MM.1S (cell line): ENCODE results near the gene MDK.

Experiments used
- DNase-seq: peaks from one replicate; pipeline ENCODE4 v3.0.0-alpha.2; 2015
- H2AFZ ChIP-seq: fragments of 300-600 bp; sonication (generic); 2 replicates; pipeline ENCODE4 v1.6.0; 2016; ENCODE audit warnings: antibody characterized with exemption, low read length
- H3F3A ChIP-seq: fragments of 300-600 bp; sonication (generic); 2 replicates; pipeline ENCODE4 v1.6.1; 2016; ENCODE audit warnings: mild to moderate bottlenecking, antibody characterized with exemption, low read length, moderate library complexity, mixed read lengths; ENCODE audit not compliant: insufficient read depth
- H3K27ac ChIP-seq: fragments of 300-600 bp; sonication (generic); 2 replicates; pipeline ENCODE4 v1.5.1; 2016; ENCODE audit warnings: mild to moderate bottlenecking, low read length
- H3K27me3 ChIP-seq: fragments of 300-600 bp; sonication (generic); replicated peaks from 2 replicates; pipeline ENCODE4 v1.6.0; 2016; ENCODE audit warnings: low read length; ENCODE audit not compliant: insufficient read depth
- H3K36me3 ChIP-seq: fragments of 300-600 bp; sonication (generic); replicated peaks from 2 replicates; pipeline ENCODE4 v1.6.1; 2016; ENCODE audit warnings: mild to moderate bottlenecking, low read length, mixed read lengths; ENCODE audit not compliant: insufficient read depth
- H3K4me1 ChIP-seq: fragments of 300-600 bp; sonication (generic); 2 replicates; pipeline ENCODE4 v1.6.1; 2016; ENCODE audit warnings: low read length, mixed read lengths
- H3K4me2 ChIP-seq: fragments of 300-600 bp; sonication (generic); 2 replicates; pipeline ENCODE4 v1.6.0; 2016; ENCODE audit warnings: low read depth, low read length
- H3K4me3 ChIP-seq: fragments of 300-600 bp; sonication (generic); 2 replicates; pipeline ENCODE4 v1.5.1; 2016; ENCODE audit warnings: low read length, mixed read lengths
- H3K79me2 ChIP-seq: fragments of 300-600 bp; sonication (generic); 2 replicates; pipeline ENCODE4 v1.6.1; 2016; ENCODE audit warnings: mixed run types, low read length, mixed read lengths
- H3K9ac ChIP-seq: fragments of 300-600 bp; sonication (generic); 2 replicates; pipeline ENCODE4 v1.6.1; 2016; ENCODE audit warnings: low read length, mixed read lengths
- H3K9me2 ChIP-seq: fragments of 300-600 bp; sonication (generic); replicated peaks from 2 replicates; pipeline ENCODE4 v1.6.1; 2016; ENCODE audit warnings: mild to moderate bottlenecking, low read length, mixed read lengths; ENCODE audit not compliant: insufficient read depth
- H3K9me3 ChIP-seq: fragments of 300-600 bp; sonication (generic); replicated peaks from 2 replicates; pipeline ENCODE4 v1.6.1; 2016; ENCODE audit warnings: mild to moderate bottlenecking, low read length, mixed read lengths; ENCODE audit not compliant: insufficient read depth
- H4K20me1 ChIP-seq: fragments of 300-600 bp; sonication (generic); 2 replicates; pipeline ENCODE4 v1.6.1; 2016; ENCODE audit warnings: mild to moderate bottlenecking, low read length, moderate library complexity, mixed read lengths; ENCODE audit not compliant: insufficient read depth
- CTCF ChIP-seq: fragments of 300-600 bp; sonication (generic); IDR thresholded peaks from 2 replicates; pipeline ENCODE4 v1.5.1; 2016; ENCODE audit warnings: antibody characterized with exemption, low read length, mixed read lengths
- EZH2 ChIP-seq: fragments of 300-600 bp; sonication (generic); optimal IDR thresholded peaks from 2 replicates; pipeline ENCODE3; 2017; ENCODE audit warnings: low read depth, mild to moderate bottlenecking, antibody characterized with exemption, low read length, mixed read lengths
- EZH2phosphoT487 ChIP-seq: fragments of 300-600 bp; sonication (generic); IDR thresholded peaks from 2 replicates; pipeline ENCODE4 v1.6.1; 2018; ENCODE audit warnings: antibody characterized with exemption, low read length

MDK gene

GRCh38 chr11:46375392-46376101 lies 5.9 kb upstream of the MDK start:
- no peaks in the 10 kb centered on the region for H3K9me3 ChIP-seq
- no peak overlapping the region for H3K27ac ChIP-seq
- no peaks in the 10 kb centered on the region for H3K27me3 ChIP-seq
- H3K9ac ChIP-seq: no peak overlapping the region
- no peak overlapping the region for H3K4me3 ChIP-seq
- no peak for TF ChIP-seq CTCF
- TF ChIP-seq EZH2phosphoT487: no peak
- TF ChIP-seq EZH2: no peak
- H4K20me1 ChIP-seq: no peaks in the 10 kb centered on the region
- H3K4me2 ChIP-seq: no peak overlapping the region
- no peaks in the 10 kb centered on the region for H3F3A ChIP-seq
- H3K9me2 ChIP-seq: no peaks in the 10 kb centered on the region
- no peak overlapping the region for H2AFZ ChIP-seq
- H3K4me1 ChIP-seq: no peaks in the 10 kb centered on the region
- no peaks in the 10 kb centered on the region for H3K36me3 ChIP-seq
- no peaks in the 10 kb centered on the region for H3K79me2 ChIP-seq
- no peak for DNase-seq

- no peaks in the 10 kb centered on the region for H3K9me3 ChIP-seq
- H3K27me3 ChIP-seq: peaks cover 4% of the 10 kb centered on the region; the same call in 1 of the 2 replicates
- H3K36me3 ChIP-seq: no peaks in the 10 kb centered on the region
- no peak for DNase-seq
- H3K4me2 ChIP-seq: no peak overlapping the region
- H2AFZ ChIP-seq: no peak overlapping the region
- H3K79me2 ChIP-seq: no peaks in the 10 kb centered on the region
- H3K27ac ChIP-seq: no peak overlapping the region
- H4K20me1 ChIP-seq: no peaks in the 10 kb centered on the region
- TF ChIP-seq CTCF: no peak
- no peak for TF ChIP-seq EZH2
- TF ChIP-seq EZH2phosphoT487: no peak
- no peak overlapping the region for H3K4me3 ChIP-seq
- H3K9me2 ChIP-seq: no peaks in the 10 kb centered on the region
- H3F3A ChIP-seq: no peaks in the 10 kb centered on the region
- no peaks in the 10 kb centered on the region for H3K4me1 ChIP-seq
- no peak overlapping the region for H3K9ac ChIP-seq
These were observed 5.0 kb upstream of the MDK start for GRCh38 chr11:46376258-46377050.

GRCh38 chr11:46377290-46377689 lies 4.2 kb upstream of the MDK start:
- H3K27ac ChIP-seq: no peak overlapping the region
- H2AFZ ChIP-seq: no peak overlapping the region
- TF ChIP-seq EZH2 (no peak), EZH2phosphoT487 (no peak), CTCF (no peak)
- H3K4me2 ChIP-seq: no peak overlapping the region
- H3K9ac ChIP-seq: no peak overlapping the region
- H3K27me3 ChIP-seq: peaks cover 10% of the 10 kb centered on the region
- H3K9me3 ChIP-seq: no peaks in the 10 kb centered on the region
- H3K4me3 ChIP-seq: no peak overlapping the region
- no peaks in the 10 kb centered on the region for H3K9me2 ChIP-seq
- H3K79me2 ChIP-seq: no peaks in the 10 kb centered on the region
- no peaks in the 10 kb centered on the region for H3K36me3 ChIP-seq
- peaks cover 4% of the 10 kb centered on the region; the same call in 1 of the 2 replicates for H3K4me1 ChIP-seq
- H4K20me1 ChIP-seq: no peaks in the 10 kb centered on the region
- DNase-seq: no peak
- H3F3A ChIP-seq: no peaks in the 10 kb centered on the region
